ENCODE measurements around the gene DEPDC7. TPM values are rescaled to one million over a fixed set of nuclear protein-coding genes. Genes with fewer than 3 reads are reported as not detected.
A peak's percentile ranks its signal among the peaks of the same experiment; 100 is the strongest.

Gene DEPDC7
- total and polyA plus RNA-seq, 9 of the 15 experiments (the other 6 are each of a cell fraction or from before 2014, with no cell fraction given), result 5.4 to 19.9 (median 12.0) TPM

- TF ChIP-seq, protein P1, sequence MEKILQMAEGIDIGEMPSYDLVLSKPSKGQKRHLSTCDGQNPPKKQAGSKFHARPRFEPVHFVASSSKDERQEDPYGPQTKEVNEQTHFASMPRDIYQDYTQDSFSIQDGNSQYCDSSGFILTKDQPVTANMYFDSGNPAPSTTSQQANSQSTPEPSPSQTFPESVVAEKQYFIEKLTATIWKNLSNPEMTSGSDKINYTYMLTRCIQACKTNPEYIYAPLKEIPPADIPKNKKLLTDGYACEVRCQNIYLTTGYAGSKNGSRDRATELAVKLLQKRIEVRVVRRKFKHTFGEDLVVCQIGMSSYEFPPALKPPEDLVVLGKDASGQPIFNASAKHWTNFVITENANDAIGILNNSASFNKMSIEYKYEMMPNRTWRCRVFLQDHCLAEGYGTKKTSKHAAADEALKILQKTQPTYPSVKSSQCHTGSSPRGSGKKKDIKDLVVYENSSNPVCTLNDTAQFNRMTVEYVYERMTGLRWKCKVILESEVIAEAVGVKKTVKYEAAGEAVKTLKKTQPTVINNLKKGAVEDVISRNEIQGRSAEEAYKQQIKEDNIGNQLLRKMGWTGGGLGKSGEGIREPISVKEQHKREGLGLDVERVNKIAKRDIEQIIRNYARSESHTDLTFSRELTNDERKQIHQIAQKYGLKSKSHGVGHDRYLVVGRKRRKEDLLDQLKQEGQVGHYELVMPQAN (IDR thresholded peaks at IDR 0.05; ENCODE audit: borderline replicate concordance), result peak; percentile 39; the same call in 1 of the 2 replicates
- TF ChIP-seq CHCHD3 (CRISPR knock-in tag; IDR thresholded peaks at IDR 0.05) (no peak), SMAD3 (CRISPR knock-in tag; conservative IDR thresholded peaks at IDR 0.05) (no peak), TEAD1 (CRISPR knock-in tag; IDR thresholded peaks at IDR 0.05) (peak in 1 of 2 experiments; percentile 37; a peak in 1 of 4 replicates), POLR2A (conservative IDR thresholded peaks at IDR 0.05) (peak; percentile 69), ZNF644 (tag; IDR thresholded peaks at IDR 0.05; ENCODE audit: low read depth) (peak; percentile 83; the same call in 1 of the 2 replicates), ZNF76 (CRISPR knock-in tag; IDR thresholded peaks at IDR 0.05; ENCODE audit: borderline replicate concordance) (no peak), VEZF1 (CRISPR knock-in tag; IDR thresholded peaks at IDR 0.05) (peak; percentile 57), CREM (IDR thresholded peaks at IDR 0.05; ENCODE audit: low read depth) (peak; percentile 62; the same call in 1 of the 2 replicates), NR2C2 (CRISPR knock-in tag; IDR thresholded peaks at IDR 0.05) (0 out of 2 replicates have a peak, but pooled peaks have one; percentile 15), NR2C2 (tag; IDR thresholded peaks at IDR 0.05) (peak; percentile 83), E2F4 (CRISPR knock-in tag; IDR thresholded peaks at IDR 0.05; ENCODE audit: low read depth) (0 out of 2 replicates have a peak, but pooled peaks have one; percentile 37), HNRNPLL (IDR thresholded peaks at IDR 0.05; ENCODE audit: low read depth, low read length, poor library complexity, severe bottlenecking) (peak; percentile 47), BACH1 (tag; IDR thresholded peaks at IDR 0.05) (peak; percentile 63; the same call in 1 of the 2 replicates), EP300 (IDR thresholded peaks at IDR 0.05; ENCODE audit: low read length) (no peak), ELF1 (tag; IDR thresholded peaks at IDR 0.05) (peak; percentile 64)
- TF ChIP-seq, protein P2, sequence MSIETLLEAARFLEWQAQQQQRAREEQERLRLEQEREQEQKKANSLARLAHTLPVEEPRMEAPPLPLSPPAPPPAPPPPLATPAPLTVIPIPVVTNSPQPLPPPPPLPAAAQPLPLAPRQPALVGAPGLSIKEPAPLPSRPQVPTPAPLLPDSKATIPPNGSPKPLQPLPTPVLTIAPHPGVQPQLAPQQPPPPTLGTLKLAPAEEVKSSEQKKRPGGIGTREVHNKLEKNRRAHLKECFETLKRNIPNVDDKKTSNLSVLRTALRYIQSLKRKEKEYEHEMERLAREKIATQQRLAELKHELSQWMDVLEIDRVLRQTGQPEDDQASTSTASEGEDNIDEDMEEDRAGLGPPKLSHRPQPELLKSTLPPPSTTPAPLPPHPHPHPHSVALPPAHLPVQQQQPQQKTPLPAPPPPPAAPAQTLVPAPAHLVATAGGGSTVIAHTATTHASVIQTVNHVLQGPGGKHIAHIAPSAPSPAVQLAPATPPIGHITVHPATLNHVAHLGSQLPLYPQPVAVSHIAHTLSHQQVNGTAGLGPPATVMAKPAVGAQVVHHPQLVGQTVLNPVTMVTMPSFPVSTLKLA (conservative IDR thresholded peaks at IDR 0.05), result peak; percentile 60 to 68; a peak in 3 of 4 replicates
These were observed 23.8 kb downstream of the DEPDC7 start, which contains the start of gene TCP11L1 (continued) for GRCh38 chr11:33039274-33040032.
